IMR-90 (cell line): ENCODE measurements around the gene OR8G5. TPM values are rescaled to one million over a fixed set of nuclear protein-coding genes. Genes with fewer than 3 reads are reported as not detected.

Experiments used
- ATAC-seq: fragments of 200-7000 bp; cut with Tn5 transposase; 2 replicates; pipeline ENCODE4 v1.9.1; 2020; ENCODE audit warnings: low read depth, mild to moderate bottlenecking, moderate library complexity
- BruUV-seq: library from RNA; stranded (reverse); fragments of 400-500 nt; replicated peaks from 2 replicates; lab custom pipeline; 2021; lab: Mats Ljungman, UMichigan
- CTCF ChIA-PET: fragments of 300-600 bp; formaldehyde crosslinking; extraction: SDS; loops from one replicate; lab custom pipeline; 2021; ENCODE audit warnings: antibody characterized with exemption; lab: Yijun Ruan, JAX
- POLR2A ChIA-PET: fragments of 300-600 bp; sonication (Branson Sonifier 250); formaldehyde crosslinking; loops from one replicate; lab custom pipeline; 2022; ENCODE audit warnings: antibody characterized with exemption; ENCODE audit not compliant: unreplicated experiment; lab: Charles Lee
- DNase-seq: peaks from one replicate; pipeline ENCODE4 v3.0.0; 2013
- H2AFZ ChIP-seq: replicated peaks from 2 replicates; pipeline ENCODE3; 2013; ENCODE audit warnings: low read length, mild to moderate bottlenecking; ENCODE audit not compliant: poor library complexity
- H2AK5ac ChIP-seq: 2 replicates; pipeline ENCODE4 v1.6.1; 2013; ENCODE audit warnings: low read depth, low read length, inconsistent platforms
- H2AK9ac ChIP-seq: replicated peaks from 2 replicates; pipeline ENCODE3; 2013; ENCODE audit warnings: mild to moderate bottlenecking, low read depth, low read length, moderate library complexity; ENCODE audit not compliant: poor library complexity
- H2BK120ac ChIP-seq: 2 replicates; pipeline ENCODE4 v1.6.1; 2013; ENCODE audit warnings: low read depth, low read length, inconsistent platforms
- H2BK15ac ChIP-seq: 3 replicates; pipeline ENCODE4 v1.6.1; 2013; ENCODE audit warnings: low read depth, low read length, inconsistent platforms
- H2BK20ac ChIP-seq: 2 replicates; pipeline ENCODE4 v1.6.1; 2013; ENCODE audit warnings: low read depth, mild to moderate bottlenecking, inconsistent platforms, low read length, moderate library complexity
- H2BK5ac ChIP-seq: 2 replicates; pipeline ENCODE4 v1.6.1; 2013; ENCODE audit warnings: mild to moderate bottlenecking, low read depth, low read length, inconsistent platforms; ENCODE audit not compliant: poor library complexity, severe bottlenecking
- H3K14ac ChIP-seq: replicated peaks from 2 replicates; pipeline ENCODE4 v1.6.1; 2013; ENCODE audit warnings: low read depth, low read length, inconsistent platforms
- H3K18ac ChIP-seq: 2 replicates; pipeline ENCODE4 v1.6.1; 2013; ENCODE audit warnings: low read depth, low read length, control low read depth
- H3K23ac ChIP-seq: 2 replicates; pipeline ENCODE4 v1.6.1; 2013; ENCODE audit warnings: low read depth, low read length, inconsistent platforms
- H3K27ac ChIP-seq: 2 replicates; pipeline ENCODE4 v1.5.1; 2013; ENCODE audit warnings: mild to moderate bottlenecking, control low read depth, low read length; ENCODE audit not compliant: insufficient read depth
- H3K27me3 ChIP-seq: 2 replicates; pipeline ENCODE4 v1.6.1; 2013; ENCODE audit warnings: low read length; ENCODE audit not compliant: control insufficient read depth, insufficient read depth
- H3K36me3 ChIP-seq: 2 replicates; pipeline ENCODE4 v1.6.1; 2013; ENCODE audit warnings: low read length, mixed read lengths; ENCODE audit not compliant: control insufficient read depth, insufficient read depth
- H3K4ac ChIP-seq: 2 replicates; pipeline ENCODE4 v1.6.1; 2013; ENCODE audit warnings: low read depth, low read length, inconsistent platforms
- H3K4me1 ChIP-seq: 2 replicates; pipeline ENCODE4 v1.6.1; 2013; ENCODE audit warnings: low read length, mixed read lengths; ENCODE audit not compliant: control insufficient read depth, insufficient read depth
- H3K4me2 ChIP-seq: 2 replicates; pipeline ENCODE4 v1.6.1; 2013; ENCODE audit warnings: low read depth, mild to moderate bottlenecking, control low read depth, low read length, moderate library complexity
- H3K4me3 ChIP-seq: 2 replicates; pipeline ENCODE4 v1.5.1; 2013; ENCODE audit warnings: low read depth, mild to moderate bottlenecking, control low read depth, low read length, moderate library complexity; ENCODE audit not compliant: insufficient read depth
- H3K56ac ChIP-seq: 2 replicates; pipeline ENCODE4 v1.6.1; 2013; ENCODE audit warnings: low read length, inconsistent platforms; ENCODE audit not compliant: insufficient read depth; ENCODE audit errors: extremely low read depth
- H3K79me1 ChIP-seq, 2 experiments: 2 replicates each; pipeline ENCODE4 v1.6.1; 2013; ENCODE audit warnings: low read length in 2 of 2, inconsistent platforms in 1 of 2, low read depth in 1 of 2
- H3K9ac ChIP-seq: 2 replicates; pipeline ENCODE4 v1.6.1; 2013; ENCODE audit warnings: low read depth, low read length, control low read depth
- H3K9me1 ChIP-seq: 2 replicates; pipeline ENCODE4 v1.6.1; 2013; ENCODE audit warnings: low read length, inconsistent platforms; ENCODE audit not compliant: insufficient read depth
- H3K9me3 ChIP-seq: 2 replicates; pipeline ENCODE4 v1.6.1; 2013; ENCODE audit warnings: low read length; ENCODE audit not compliant: control insufficient read depth, insufficient read depth
- H4K20me1 ChIP-seq: 2 replicates; pipeline ENCODE4 v1.6.1; 2013; ENCODE audit warnings: low read length, inconsistent platforms; ENCODE audit not compliant: insufficient read depth
- H4K5ac ChIP-seq: 2 replicates; pipeline ENCODE4 v1.6.1; 2013; ENCODE audit warnings: mild to moderate bottlenecking, low read depth, low read length, control low read depth
- H4K8ac ChIP-seq, 2 experiments: 2 replicates each; pipeline ENCODE4 v1.6.1; 2013; ENCODE audit warnings: low read depth in 2 of 2, low read length in 2 of 2, control low read depth in 1 of 2, inconsistent platforms in 1 of 2
- H4K91ac ChIP-seq: 2 replicates; pipeline ENCODE4 v1.6.1; 2013; ENCODE audit warnings: low read depth, low read length, inconsistent platforms; ENCODE audit not compliant: insufficient read depth
- CEBPB ChIP-seq: IDR thresholded peaks from 2 replicates; pipeline ENCODE4 v1.6.1; 2012; ENCODE audit warnings: low read depth, low read length, improper control_type of control experiment
- WGBS, 2 experiments: methylation state at CpG; one replicate each; pipeline versions ENCODE4 v1.1.5 to v1.1.7; 2013; ENCODE audit warnings: missing lambda C conversion rate in 2 of 2; ENCODE audit not compliant: insufficient read length in 1 of 2; ENCODE audit errors: extremely low coverage in 2 of 2; 5-methylcytosine and 5-hydroxymethylcytosine counted together
- dilution Hi-C: fragments of 300-500 bp; cut with HindIII; formaldehyde crosslinking; loops from one replicate; pipeline ENCODE4 v1.14.3; 2018; ENCODE audit warnings: low sequenced_read_pairs; ENCODE audit not compliant: unreplicated experiment
- in situ Hi-C: fragments of 300-500 bp; cut with MboI; formaldehyde crosslinking; loops from 3 replicates; pipeline ENCODE4 v1.14.3; 2019; ENCODE audit warnings: low sequenced_read_pairs, inconsistent platforms, mixed read lengths
- intact Hi-C: fragments of 100-400 bp; cut with micrococcal nuclease; formaldehyde crosslinking; loops from 2 replicates; pipeline ENCODE4 v1.10.0; 2022
- polyA plus RNA-seq, 3 experiments: library from polyadenylated mRNA; depleted of rRNA; stranded (reverse); fragments of >200 nt; gene quantifications; 2 replicates each; pipeline ENCODE4 v1.2.3, GENCODE V29; 2012; ENCODE audit warnings: low replicate concordance in 1 of 3
- total RNA-seq: library from RNA; depleted of rRNA; stranded (reverse); fragments of >200 nt; gene quantifications from 2 replicates; pipeline ENCODE4 v1.2.3, GENCODE V29; 2012
- TF ChIP-seq, protein P1 (sequence below): fragments of 150-350 bp; IDR thresholded peaks from 2 replicates; pipeline ENCODE4 v1.6.1; 2016; ENCODE audit warnings: low read depth, mild to moderate bottlenecking, low read length, moderate library complexity, borderline replicate concordance

The OR8G5 gene
- total and polyA plus RNA-seq, 2 of the 4 experiments (the other 2 are of a cell fraction): not detected

DNA sequence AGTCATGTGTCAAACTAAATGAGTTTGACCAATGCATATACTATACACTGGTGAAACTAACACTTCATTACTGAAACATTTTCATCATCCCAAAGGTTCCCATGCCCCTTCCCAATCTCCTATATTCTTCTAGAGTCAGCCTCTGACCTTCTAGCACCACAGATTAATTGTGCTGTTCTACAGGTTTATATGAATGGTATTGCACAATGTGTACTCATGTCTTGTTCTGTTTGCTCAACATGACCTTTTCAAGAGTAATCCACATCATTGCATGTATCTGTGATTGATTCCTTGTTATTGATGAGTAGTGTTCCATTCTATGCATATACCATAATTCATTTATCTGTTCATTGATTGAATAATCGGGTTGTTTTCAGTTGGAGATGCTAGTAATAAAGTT, 22.8 kb upstream of the OR8G5 start:
- Histone ChIP-seq H4K5ac (no peak overlapping the region), H3K4me1 (no peaks in the 10 kb centered on the region), H3K4me3 (no peak overlapping the region), H3K14ac (no peak overlapping the region), H3K23ac (no peak overlapping the region), H3K56ac (no peak overlapping the region), H4K8ac (no peak overlapping the region), H3K9ac (no peak overlapping the region), H3K18ac (no peak overlapping the region), H3K9me3 (no peaks in the 10 kb centered on the region), H2BK15ac (no peak overlapping the region), H3K9me1 (no peaks in the 10 kb centered on the region), H2BK120ac (no peak overlapping the region), H2BK5ac (no peak overlapping the region), H3K36me3 (no peaks in the 10 kb centered on the region), H3K4me2 (no peak overlapping the region), H2AK9ac (no peak overlapping the region), H3K27me3 (no peaks in the 10 kb centered on the region), H2AFZ (no peak overlapping the region), H4K91ac (no peak overlapping the region), H3K79me1 (no peaks in the 10 kb centered on the region), H2BK20ac (no peak overlapping the region), H4K20me1 (no peaks in the 10 kb centered on the region), H3K27ac (no peak overlapping the region), H2AK5ac (no peak overlapping the region), H3K4ac (no peak overlapping the region)
- BruUV-seq: no TSS peak
- TF ChIP-seq, protein P1, sequence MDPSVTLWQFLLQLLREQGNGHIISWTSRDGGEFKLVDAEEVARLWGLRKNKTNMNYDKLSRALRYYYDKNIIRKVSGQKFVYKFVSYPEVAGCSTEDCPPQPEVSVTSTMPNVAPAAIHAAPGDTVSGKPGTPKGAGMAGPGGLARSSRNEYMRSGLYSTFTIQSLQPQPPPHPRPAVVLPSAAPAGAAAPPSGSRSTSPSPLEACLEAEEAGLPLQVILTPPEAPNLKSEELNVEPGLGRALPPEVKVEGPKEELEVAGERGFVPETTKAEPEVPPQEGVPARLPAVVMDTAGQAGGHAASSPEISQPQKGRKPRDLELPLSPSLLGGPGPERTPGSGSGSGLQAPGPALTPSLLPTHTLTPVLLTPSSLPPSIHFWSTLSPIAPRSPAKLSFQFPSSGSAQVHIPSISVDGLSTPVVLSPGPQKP: no peak
- peak; percentile 79 for TF ChIP-seq CEBPB
- no CpG with 5 or more reads among the region's 1 CpG for WGBS, 2 experiments
- intact Hi-C loops: no loop called here
- dilution Hi-C loops: no loop called here
- CTCF ChIA-PET: no interaction called here
- DNase-seq (no peak), ATAC-seq (no peak)
- POLR2A ChIA-PET: no interaction called here
- in situ Hi-C loops: no loop called here
